ENCODE data around the gene HERPUD2. TPM values are rescaled to one million over a fixed set of nuclear protein-coding genes. Genes with fewer than 3 reads are reported as not detected.
"Not testable (repeated sequence)": the region's sequence is repeated elsewhere in the genome, so short reads cannot be mapped to it uniquely, and the experiment has no call there.

Gene HERPUD2
- total RNA-seq, 4 donors from 2014 or later: 20.1 to 31.5 (median 26.8) TPM

DNA sequence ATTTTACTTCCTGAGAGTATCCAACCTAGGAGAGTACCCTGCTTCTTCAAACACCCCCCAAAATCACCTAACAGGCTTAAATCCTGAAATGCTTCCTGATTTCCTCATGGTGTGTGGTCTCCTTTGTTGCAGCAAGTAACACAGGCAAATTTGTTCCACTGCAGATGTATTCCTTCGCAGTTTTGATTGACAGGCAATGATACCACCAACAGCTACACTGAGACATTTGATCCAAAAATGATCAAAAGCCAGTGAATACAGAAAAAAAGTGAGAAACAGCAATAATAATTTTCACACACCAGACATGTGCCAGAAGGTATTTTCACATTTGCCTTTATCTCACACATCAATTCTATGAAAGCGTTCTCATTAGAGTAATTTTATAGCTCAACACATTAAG is 95.9 kb downstream of the HERPUD2 start:
- TF ChIP-seq CTCF (IDR thresholded peaks at IDR 0.05) (no peak), POLR2A (IDR thresholded peaks at IDR 0.05) (no peak)
- Histone ChIP-seq H3K36me3 (no peaks in the 10 kb centered on the region), H3K9me3 (no peaks in the 10 kb centered on the region), H3K4me1 (no peaks in the 10 kb centered on the region), H3K27ac (no peak overlapping the region), H3K27me3 (no peaks in the 10 kb centered on the region), H3K4me3 (no peak overlapping the region)
- DNase-seq: no peak

DNA sequence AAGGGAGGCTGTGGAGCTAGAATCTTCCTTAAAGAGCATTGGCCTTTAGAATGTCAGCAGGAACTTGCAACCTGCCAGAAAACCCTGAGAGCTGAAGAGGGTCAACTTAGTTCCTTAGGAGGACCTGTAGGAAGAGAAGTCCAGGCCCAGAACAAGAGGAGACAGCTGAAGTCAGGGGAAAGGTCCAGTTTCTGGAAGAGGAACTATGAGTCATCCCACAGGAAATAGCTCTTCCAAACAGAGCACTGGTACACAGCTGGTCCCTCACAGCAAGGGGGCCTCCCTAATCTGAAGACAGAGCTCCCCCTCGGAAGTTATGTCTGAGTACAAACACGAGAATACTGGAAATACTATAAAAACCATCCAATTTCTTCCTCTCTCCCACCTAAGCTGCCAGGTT is 98.9 kb downstream of the HERPUD2 start:
- Histone ChIP-seq H3K4me1 (no peaks in the 10 kb centered on the region), H3K36me3 (no peaks in the 10 kb centered on the region), H3K4me3 (no peak overlapping the region), H3K9me3 (no peaks in the 10 kb centered on the region), H3K27ac (no peak overlapping the region), H3K27me3 (no peaks in the 10 kb centered on the region)
- DNase-seq: no peak
- TF ChIP-seq POLR2A (IDR thresholded peaks at IDR 0.05) (no peak), CTCF (IDR thresholded peaks at IDR 0.05) (no peak)

- no peak for DNase-seq
- H3K4me3 ChIP-seq: no peak overlapping the region
- TF ChIP-seq CTCF (IDR thresholded peaks at IDR 0.05): no peak
- no peak for TF ChIP-seq POLR2A (IDR thresholded peaks at IDR 0.05)
- no peaks in the 10 kb centered on the region for H3K4me1 ChIP-seq
- H3K27me3 ChIP-seq: no peaks in the 10 kb centered on the region
- H3K27ac ChIP-seq: no peak overlapping the region
- no peaks in the 10 kb centered on the region for H3K9me3 ChIP-seq
- H3K36me3 ChIP-seq: no peaks in the 10 kb centered on the region
These were observed 101.0 kb downstream of the HERPUD2 start for GRCh38 chr7:35593899-35594298.

GRCh38 chr7:35588647-35589046 is 106.3 kb downstream of the HERPUD2 start:
- Histone ChIP-seq H3K4me3 (no peak overlapping the region), H3K9me3 (no peaks in the 10 kb centered on the region), H3K27me3 (no peaks in the 10 kb centered on the region), H3K36me3 (no peaks in the 10 kb centered on the region), H3K27ac (no peak overlapping the region), H3K4me1 (no peaks in the 10 kb centered on the region)
- DNase-seq: no peak
- no peak for TF ChIP-seq CTCF (IDR thresholded peaks at IDR 0.05)
- TF ChIP-seq POLR2A (IDR thresholded peaks at IDR 0.05): no peak

- Histone ChIP-seq H3K27ac (no peak overlapping the region), H3K27me3 (no peaks in the 10 kb centered on the region), H3K9me3 (no peaks in the 10 kb centered on the region), H3K36me3 (no peaks in the 10 kb centered on the region), H3K4me3 (no peak overlapping the region), H3K4me1 (no peaks in the 10 kb centered on the region)
- TF ChIP-seq CTCF (IDR thresholded peaks at IDR 0.05): no peak
- no peak for TF ChIP-seq POLR2A (IDR thresholded peaks at IDR 0.05)
- DNase-seq: no peak
These were observed 109.9 kb downstream of the HERPUD2 start for GRCh38 chr7:35584990-35585389.

- not testable (repeated sequence) for H3K36me3 ChIP-seq, DNase-seq, H3K9me3 ChIP-seq, H3K27ac ChIP-seq, H3K4me1 ChIP-seq, H3K4me3 ChIP-seq, H3K27me3 ChIP-seq
These were observed 110.4 kb downstream of the HERPUD2 start for GRCh38 chr7:35584533-35584932.

Other genes starting within 250 kb of the HERPUD2 start
- 100 to 1,000 TPM in 1 of 4 donors, 10 to 100 TPM in 3; 47.0 to 163 (median 70.7) TPM for gene SEPTIN7, start 105.9 kb upstream of the HERPUD2 start, total RNA-seq

Data from Peyer's patch (tissue), 4 donors.